ENCODE measurements around the gene OXNAD1.

OXNAD1 gene

DNA sequence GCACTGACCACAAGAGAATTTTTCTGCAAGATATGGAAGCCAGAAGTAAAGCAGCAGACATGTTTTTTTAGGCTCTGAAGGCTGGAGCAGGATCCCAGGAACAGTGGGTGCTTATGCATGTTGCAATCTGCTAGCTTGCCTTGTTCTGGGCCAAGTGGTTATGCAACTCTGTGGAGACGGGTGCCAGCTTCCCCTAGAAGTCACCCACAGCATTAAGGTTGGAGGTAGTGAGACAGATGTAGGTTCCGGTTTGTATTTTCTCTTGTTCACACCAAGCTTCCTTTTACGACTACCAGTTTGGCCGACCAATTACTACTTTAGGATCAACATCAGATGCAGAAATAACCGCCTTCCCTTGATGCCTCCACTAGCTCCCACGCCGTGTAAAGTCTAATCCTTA is 11.4 kb upstream of the OXNAD1 start:
- DNase-seq: no peak
- TF ChIP-seq POLR2A (IDR thresholded peaks at IDR 0.05; ENCODE audit: low read length) (no peak), GATA1 (IDR thresholded peaks at IDR 0.05; ENCODE audit: low read depth, low read length) (no peak)

DNA sequence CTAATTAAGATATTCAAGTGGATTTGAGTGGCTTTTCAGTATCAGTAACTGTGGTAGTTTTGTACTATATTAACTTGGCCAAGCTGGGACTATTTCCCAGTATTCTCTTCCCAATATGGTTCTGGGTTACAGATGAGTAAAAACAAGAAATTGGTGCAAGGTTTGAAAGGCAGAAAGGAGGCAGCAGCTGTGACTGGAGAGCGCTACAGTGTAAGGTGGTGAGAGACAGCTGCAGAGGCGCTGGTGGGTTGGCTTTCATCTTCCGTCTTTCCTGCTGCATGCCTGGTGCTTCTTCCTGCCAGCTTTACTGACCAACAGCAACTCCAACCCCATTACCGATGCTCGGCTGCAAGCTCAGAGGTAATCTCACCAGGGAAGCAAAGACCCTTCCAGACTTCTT is 10.1 kb upstream of the OXNAD1 start:
- DNase-seq: no peak
- TF ChIP-seq GATA1 (IDR thresholded peaks at IDR 0.05; ENCODE audit: low read depth, low read length) (no peak), POLR2A (IDR thresholded peaks at IDR 0.05; ENCODE audit: low read length) (no peak)

DNA sequence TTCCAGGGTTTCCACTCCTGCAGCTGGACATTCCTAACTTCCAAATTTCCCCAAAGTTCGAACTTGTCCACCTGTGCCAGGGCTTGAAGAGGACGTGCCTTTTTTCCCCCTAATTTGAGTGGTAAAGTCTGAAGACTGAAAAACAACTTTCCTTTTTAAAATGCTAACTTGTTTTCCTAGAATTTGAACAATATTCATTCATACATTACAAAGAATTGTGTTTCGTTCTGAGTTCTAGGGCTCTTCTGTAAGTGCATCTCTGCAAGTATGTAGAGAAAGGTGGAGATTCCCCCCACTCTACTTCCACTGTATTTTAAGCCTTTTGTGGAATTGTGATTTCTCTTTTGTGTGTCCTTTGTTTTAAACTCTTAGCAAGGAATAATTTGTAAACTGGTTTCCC is 9.7 kb upstream of the OXNAD1 start:
- DNase-seq: no peak
- TF ChIP-seq GATA1 (IDR thresholded peaks at IDR 0.05; ENCODE audit: low read depth, low read length) (no peak), POLR2A (IDR thresholded peaks at IDR 0.05; ENCODE audit: low read length) (no peak)

DNA sequence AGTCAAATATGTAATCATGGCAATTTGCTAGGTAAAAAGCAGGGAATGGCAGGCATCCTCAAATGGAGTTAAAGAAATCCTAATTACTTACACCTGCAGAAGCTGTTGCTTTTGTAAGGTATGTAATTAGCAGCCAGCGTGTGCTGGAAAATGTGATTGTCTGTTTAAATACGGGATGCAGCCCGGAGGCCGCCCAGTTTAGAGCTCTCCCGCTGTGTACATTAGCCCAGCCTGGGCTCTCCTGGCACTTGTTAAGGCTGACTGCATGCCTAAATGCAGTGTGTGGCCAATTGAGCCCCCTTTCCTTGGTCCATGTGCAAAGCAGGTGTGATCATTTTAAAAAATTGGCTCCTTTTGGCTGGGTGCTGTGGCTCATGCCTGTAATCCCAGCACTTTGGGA is 9.3 kb upstream of the OXNAD1 start:
- DNase-seq: no peak
- TF ChIP-seq POLR2A (IDR thresholded peaks at IDR 0.05; ENCODE audit: low read length): no peak
- no peak for TF ChIP-seq GATA1 (IDR thresholded peaks at IDR 0.05; ENCODE audit: low read depth, low read length)

DNA sequence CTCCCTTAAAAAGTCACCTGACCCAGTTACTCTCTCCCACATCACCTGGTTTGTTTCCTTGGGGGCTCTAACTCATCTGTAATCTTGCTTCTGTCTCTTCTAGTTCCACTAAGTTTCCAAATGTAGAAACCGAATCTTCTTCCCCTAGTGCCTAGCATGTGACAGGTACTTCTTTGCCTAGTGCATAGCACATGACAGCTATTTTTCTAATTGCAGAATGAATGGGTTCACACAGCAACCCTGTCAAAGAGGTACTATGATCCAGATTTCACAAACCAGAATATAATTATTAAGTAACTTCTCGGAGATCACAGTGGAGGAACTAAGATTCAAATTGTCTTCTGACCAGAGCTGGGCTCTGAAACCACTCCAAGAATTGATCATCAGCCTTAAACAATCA is 7.7 kb upstream of the OXNAD1 start:
- TF ChIP-seq GATA1 (IDR thresholded peaks at IDR 0.05; ENCODE audit: low read depth, low read length): no peak
- TF ChIP-seq POLR2A (IDR thresholded peaks at IDR 0.05; ENCODE audit: low read length): no peak
- DNase-seq: no peak

DNA sequence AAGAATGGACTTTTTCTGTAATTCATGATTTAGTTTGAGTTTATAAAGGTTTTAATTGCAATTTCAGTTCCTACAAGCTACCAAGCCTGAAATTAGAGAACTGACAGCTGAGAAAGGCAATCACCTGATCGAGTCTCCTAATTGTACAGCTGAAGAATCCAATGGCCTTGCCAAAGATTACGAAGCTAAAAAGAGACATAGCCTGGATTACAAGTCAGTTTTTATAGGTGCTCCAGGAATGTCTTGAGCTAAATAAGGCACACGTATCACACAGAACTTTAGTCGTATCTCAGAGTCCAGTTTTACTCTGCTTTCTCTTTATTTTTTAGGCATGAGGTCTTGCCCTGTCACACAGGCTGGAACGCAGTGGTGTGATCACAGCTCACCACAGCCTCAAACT is 6.8 kb upstream of the OXNAD1 start:
- TF ChIP-seq GATA1 (IDR thresholded peaks at IDR 0.05; ENCODE audit: low read depth, low read length) (no peak), POLR2A (IDR thresholded peaks at IDR 0.05; ENCODE audit: low read length) (no peak)
- DNase-seq: no peak

DNA sequence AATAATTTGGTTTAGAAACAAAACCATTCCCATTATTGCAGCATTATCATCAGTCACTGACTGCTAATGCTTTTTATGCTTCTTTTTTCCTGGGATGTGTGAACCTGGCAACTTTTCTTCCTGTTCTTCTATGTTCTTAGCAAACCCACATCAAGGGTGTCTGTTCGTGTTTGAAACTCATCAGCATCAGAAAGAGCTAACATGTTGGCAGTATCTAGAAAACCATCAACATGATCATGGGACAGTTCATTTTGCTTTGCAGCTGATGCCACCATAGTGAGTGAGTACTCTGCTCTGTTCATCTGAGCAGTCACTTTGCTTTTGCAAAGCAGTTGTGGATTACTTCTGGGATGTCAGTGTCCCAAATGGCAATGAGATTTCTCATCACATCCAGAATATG is 6.1 kb upstream of the OXNAD1 start:
- no peak for TF ChIP-seq POLR2A (IDR thresholded peaks at IDR 0.05; ENCODE audit: low read length)
- no peak for TF ChIP-seq GATA1 (IDR thresholded peaks at IDR 0.05; ENCODE audit: low read depth, low read length)
- DNase-seq: no peak

DNA sequence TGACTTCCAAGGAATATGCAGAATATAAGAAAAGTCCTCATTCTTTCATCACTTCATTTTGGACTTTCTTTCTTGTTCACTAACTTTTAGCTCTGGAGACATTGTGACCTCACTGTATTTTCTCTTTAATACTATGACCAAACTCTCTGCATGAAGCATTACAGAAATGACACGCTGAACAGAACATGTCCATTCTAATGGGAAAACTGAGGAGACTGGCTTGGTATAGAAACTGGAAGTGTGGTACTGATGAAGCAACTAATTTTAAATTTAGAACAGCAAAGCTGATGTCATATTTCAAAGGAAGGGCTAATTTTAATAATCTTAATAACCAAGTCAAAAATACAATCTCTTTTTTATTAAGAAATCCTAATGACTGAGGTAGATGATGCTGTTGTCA is 5.0 kb upstream of the OXNAD1 start:
- TF ChIP-seq POLR2A (IDR thresholded peaks at IDR 0.05; ENCODE audit: low read length): no peak
- TF ChIP-seq GATA1 (IDR thresholded peaks at IDR 0.05; ENCODE audit: low read depth, low read length): no peak
- DNase-seq: no peak

DNA sequence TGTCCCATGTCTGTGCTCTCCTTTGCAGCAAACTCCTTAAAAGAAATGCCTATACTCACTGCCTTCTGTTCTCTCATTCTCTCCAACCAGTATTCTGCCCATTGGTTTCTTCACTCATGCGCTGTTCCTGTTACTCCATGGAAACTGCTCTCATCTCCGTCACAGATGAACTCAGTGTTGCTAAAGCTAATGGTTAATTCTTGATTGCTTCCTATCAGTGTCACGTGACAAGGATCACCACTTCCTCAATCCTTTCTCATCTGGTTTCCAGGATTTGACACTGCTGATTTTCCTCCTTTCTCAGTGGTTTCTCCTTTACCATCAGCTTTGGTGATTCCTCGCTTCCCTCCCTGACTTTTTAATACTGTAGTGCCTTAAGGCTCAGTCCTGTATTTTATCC is 2.8 kb upstream of the OXNAD1 start:
- DNase-seq: no peak
- no peak for TF ChIP-seq GATA1 (IDR thresholded peaks at IDR 0.05; ENCODE audit: low read depth, low read length)
- no peak for TF ChIP-seq POLR2A (IDR thresholded peaks at IDR 0.05; ENCODE audit: low read length)

DNA sequence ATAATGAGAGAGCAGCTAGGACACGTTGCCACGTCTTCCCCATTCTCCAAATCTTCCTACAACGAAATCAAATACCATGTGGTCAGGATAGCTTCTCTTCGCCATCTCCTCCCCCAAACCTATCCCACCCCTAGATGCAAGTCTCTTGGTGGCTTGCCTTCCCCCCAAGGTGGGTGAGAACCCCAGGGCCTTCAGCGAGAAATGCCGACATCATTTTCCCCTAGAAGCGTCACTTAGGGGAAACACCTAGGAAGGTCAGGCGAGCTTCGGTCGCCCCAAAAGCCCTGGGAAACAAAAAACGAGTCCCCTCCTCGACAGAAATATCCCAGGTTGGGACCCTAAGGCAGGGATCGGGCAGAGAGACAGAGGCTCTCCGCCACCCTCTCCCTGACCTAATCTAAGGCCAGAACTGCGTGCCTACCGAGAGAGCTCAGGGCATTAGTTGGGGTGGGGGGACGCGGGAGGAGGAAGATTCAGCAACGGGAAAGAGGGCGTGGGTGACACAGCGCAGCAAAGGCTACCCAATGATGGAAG is 771 bp upstream of the OXNAD1 start:
- no peak for TF ChIP-seq GATA1 (IDR thresholded peaks at IDR 0.05; ENCODE audit: low read depth, low read length)
- no peak for TF ChIP-seq POLR2A (IDR thresholded peaks at IDR 0.05; ENCODE audit: low read length)
- no peak for DNase-seq

DNA sequence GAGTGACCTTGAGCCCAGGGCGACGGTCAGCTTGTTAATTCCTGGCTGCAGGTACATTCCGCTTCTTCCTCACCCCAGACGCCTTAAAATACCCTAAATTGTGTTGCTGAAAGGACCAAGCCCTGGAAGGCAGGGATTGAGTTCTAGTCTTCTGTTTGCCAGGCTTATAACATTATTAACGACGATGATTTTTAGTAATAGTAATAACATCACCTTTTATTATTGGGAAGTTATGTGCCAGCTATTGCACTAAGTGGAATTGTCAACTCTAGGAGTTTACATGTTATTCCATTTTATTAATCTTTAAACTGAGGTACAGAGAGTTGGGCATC is 409 bp downstream of the OXNAD1 start:
- no peak for TF ChIP-seq POLR2A (IDR thresholded peaks at IDR 0.05; ENCODE audit: low read length)
- no peak for TF ChIP-seq GATA1 (IDR thresholded peaks at IDR 0.05; ENCODE audit: low read depth, low read length)
- no peak for DNase-seq

DNA sequence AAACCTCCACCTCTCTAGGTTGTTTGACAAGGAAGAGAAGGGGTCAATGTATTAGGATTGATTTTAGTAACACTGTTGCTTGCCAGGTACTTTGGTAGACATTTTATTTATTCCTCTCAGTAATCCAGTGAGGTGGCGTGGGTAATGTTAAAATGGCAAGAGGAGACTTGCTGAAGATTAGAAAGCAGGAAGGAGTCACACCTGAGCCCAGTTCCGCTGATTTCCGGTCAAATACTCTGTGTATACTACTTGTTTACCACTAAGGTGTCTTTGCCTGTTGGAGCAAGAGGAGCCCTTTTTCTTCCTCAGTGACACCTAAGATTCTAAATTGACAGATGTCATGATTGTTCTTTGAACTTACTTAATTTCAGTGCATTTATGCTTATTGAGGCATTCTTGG is 1.7 kb downstream of the OXNAD1 start:
- no peak for DNase-seq

DNA sequence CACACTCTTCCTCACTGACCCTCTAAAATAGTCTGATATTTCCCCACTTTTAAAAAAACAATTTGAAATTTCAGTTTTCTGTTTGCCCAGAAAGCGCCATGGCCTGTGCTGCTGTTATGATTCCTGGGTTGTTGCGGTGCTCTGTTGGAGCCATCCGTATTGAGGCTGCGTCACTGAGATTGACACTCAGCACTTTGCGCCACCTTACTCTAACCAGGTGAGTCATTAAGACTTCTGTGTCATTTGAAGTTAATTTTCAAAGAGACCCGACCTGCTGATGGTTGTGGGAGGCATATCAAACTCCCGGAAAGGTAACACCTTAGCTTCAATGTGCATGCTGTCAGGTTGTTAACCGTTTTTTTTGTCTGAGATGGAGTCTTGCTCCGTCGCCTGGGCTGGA is 5.8 kb downstream of the OXNAD1 start:
- no peak for DNase-seq
- TF ChIP-seq GATA1 (IDR thresholded peaks at IDR 0.05; ENCODE audit: low read depth, low read length): no peak
- TF ChIP-seq POLR2A (IDR thresholded peaks at IDR 0.05; ENCODE audit: low read length): no peak

More for the DNA sequence above, 1.7 kb downstream of the OXNAD1 start:
- TF ChIP-seq POLR2A (IDR thresholded peaks at IDR 0.05; ENCODE audit: low read length) (no peak), GATA1 (IDR thresholded peaks at IDR 0.05; ENCODE audit: low read depth, low read length) (no peak)

DNA sequence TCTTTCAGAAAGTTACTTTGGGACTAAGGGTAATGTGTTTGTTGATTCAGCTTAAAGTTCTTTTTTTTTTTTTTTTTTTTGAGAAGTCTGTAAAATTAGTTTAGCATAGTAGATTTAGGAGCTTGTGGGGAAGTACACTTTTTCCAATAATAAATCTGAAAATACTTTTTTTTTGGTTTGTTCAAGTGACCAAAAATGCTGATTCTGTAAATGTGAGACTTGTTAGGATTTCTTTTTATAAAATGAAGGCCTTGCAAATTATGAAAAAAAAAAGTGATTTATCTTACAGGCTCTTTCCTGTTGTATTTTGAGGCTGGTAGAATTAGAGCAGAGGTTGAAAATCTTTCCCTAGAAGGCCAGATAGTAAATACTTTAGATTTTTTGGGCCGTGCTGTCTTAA is 7.6 kb downstream of the OXNAD1 start:
- no peak for DNase-seq
- TF ChIP-seq GATA1 (IDR thresholded peaks at IDR 0.05; ENCODE audit: low read depth, low read length) (no peak), POLR2A (IDR thresholded peaks at IDR 0.05; ENCODE audit: low read length) (no peak)

DNA sequence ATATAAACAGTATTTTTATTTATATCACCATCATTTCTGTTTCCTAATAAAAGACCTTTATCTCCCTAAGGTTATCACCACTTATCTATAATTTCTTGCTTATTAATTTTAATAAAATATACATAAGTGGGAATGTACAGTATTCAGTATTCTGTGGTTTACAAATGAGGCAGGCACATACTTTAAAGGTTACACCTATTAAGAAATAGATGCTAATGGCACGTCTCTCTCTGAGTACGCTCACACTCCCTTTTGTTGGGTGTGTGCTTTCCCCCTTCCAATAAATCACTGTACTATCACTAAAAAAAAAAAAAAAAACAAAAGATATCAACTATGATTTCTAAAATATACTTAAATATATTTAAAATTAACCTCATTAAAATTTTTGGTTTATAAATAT is 8.9 kb downstream of the OXNAD1 start:
- no peak for DNase-seq

DNA sequence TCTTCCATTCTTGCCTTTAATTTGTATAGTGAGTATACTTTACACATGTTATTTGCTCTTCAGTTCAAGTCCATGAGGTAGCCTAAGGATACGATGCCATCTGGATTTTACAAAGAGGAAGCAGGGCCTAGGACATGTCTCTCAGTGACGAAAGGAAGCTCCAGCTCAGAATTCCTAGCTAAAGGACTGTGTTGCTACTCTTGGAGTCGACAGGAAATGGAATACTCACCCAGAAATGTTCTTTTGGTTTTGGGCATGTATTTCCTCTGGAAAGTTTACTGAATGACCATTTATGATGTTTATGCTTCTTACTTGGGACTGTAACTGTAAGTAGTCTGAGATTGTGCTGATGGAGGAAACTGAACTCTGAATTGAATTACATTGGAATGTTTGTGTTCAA is 12.5 kb downstream of the OXNAD1 start:
- TF ChIP-seq GATA1 (IDR thresholded peaks at IDR 0.05; ENCODE audit: low read depth, low read length) (no peak), POLR2A (IDR thresholded peaks at IDR 0.05; ENCODE audit: low read length) (no peak)
- no peak for DNase-seq

More for the DNA sequence above, 8.9 kb downstream of the OXNAD1 start:
- TF ChIP-seq POLR2A (IDR thresholded peaks at IDR 0.05; ENCODE audit: low read length) (no peak), GATA1 (IDR thresholded peaks at IDR 0.05; ENCODE audit: low read depth, low read length) (no peak)

Measured in erythroblast (primary cell).